ENCODE results near the gene TNS2. TPM values are rescaled to one million over a fixed set of nuclear protein-coding genes. Genes with fewer than 3 reads are reported as not detected.

Gene TNS2
- total and polyA plus RNA-seq, 2 of the 13 experiments (the other 11 are each of a cell fraction or from before 2014, with no cell fraction given) = 8.9 to 20.4 TPM

GRCh38 chr12:53059434-53060063, 9.7 kb downstream of the TNS2 start:
- Histone ChIP-seq H2AFZ (ENCODE audit: low read length) (no peak overlapping the region), H3K4me3 (replicated peaks in 1 of 3; ENCODE audit: insufficient read depth in 1 of 3, low read depth in 2 of 3, low read length in 3 of 3) (no peak overlapping the region), H3K36me3 (replicated peaks in 1 of 2; ENCODE audit: control insufficient read depth in 1 of 2, insufficient read depth in 2 of 2, low read length in 2 of 2) (peaks cover 0 to 16% of the 10 kb centered on the region in 2 experiments; a peak in 2 of 5 replicates), H3K4me2 (ENCODE audit: low read depth, low read length) (no peak overlapping the region), H3K9me3 (ENCODE audit: low read length) (no peaks in the 10 kb centered on the region), H3K27me3 (ENCODE audit: control insufficient read depth in 1 of 2, insufficient read depth in 2 of 2, low read length in 2 of 2) (no peaks in the 10 kb centered on the region), H3K79me2 (ENCODE audit: insufficient read depth, low read length) (no peaks in the 10 kb centered on the region), H3K9ac (ENCODE audit: insufficient read depth, low read depth, low read length) (no peak overlapping the region), H3K27ac (ENCODE audit: extremely low read length, insufficient read depth, low read length) (no peak overlapping the region), H4K20me1 (ENCODE audit: insufficient read depth, low read length) (no peaks in the 10 kb centered on the region), H3K4me1 (ENCODE audit: insufficient read depth, low read length) (peaks cover 25% of the 10 kb centered on the region)
- intact Hi-C loops (cut with micrococcal nuclease; ENCODE audit: unreplicated experiment) = no loop called here
- DNase-seq (ENCODE audit: low spot score) (no peak), FAIRE-seq (no peak), ATAC-seq (no peak)
- WGBS (ENCODE audit: low lambda C conversion rate) = 97% methylated on average over 11 of the region's 24 CpGs
- ChIA-PET CTCF (ENCODE audit: low intra/inter-chr PET ratio, low total read pairs) (no interaction called here), POLR2A (interaction anchor here (3.0 to 3.4 kb wide), 2 partner anchors 8 to 11 kb away, joined by 37 to 50 read pairs; partner anchors contain the start of gene TNS2)
- in situ Hi-C loops (cut with HindIII; ENCODE audit: extremely low pct_ligation_motif_present, low pct_unique_long_range_greater_than_20kb) = loop anchor here (5.0 kb wide), 2 partner anchors 43 to 133 kb away; partner anchors contain the start of gene SOAT2
- BruUV-seq (replicated peaks) = no TSS peak
- TF ChIP-seq MAFF (IDR thresholded peaks at IDR 0.05; ENCODE audit: low read depth, low read length) (no peak), ZNF75D (CRISPR knock-in tag; IDR thresholded peaks at IDR 0.05; ENCODE audit: borderline replicate concordance) (no peak), SPEN (CRISPR knock-in tag; IDR thresholded peaks at IDR 0.05; ENCODE audit: low read depth) (no peak), ZKSCAN5 (CRISPR knock-in tag; IDR thresholded peaks at IDR 0.05) (no peak), POLR2A (IDR thresholded peaks at IDR 0.05; ENCODE audit: insufficient read depth in 1 of 2, low read depth in 2 of 2, low read length in 2 of 2) (0 out of 4 replicates have a peak, but pooled peaks of 1 of the 2 experiments have one; percentile 25), SOX13 (IDR thresholded peaks at IDR 0.05) (no peak), SOX13 (CRISPR knock-in tag; conservative IDR thresholded peaks at IDR 0.05 in 1 of 2, IDR thresholded peaks at IDR 0.05 in 1 of 2) (no peak), ZNF136 (CRISPR knock-in tag; IDR thresholded peaks at IDR 0.05; ENCODE audit: low read depth) (no peak), RNF219 (CRISPR knock-in tag; IDR thresholded peaks at IDR 0.05) (no peak), CBX1 (IDR thresholded peaks at IDR 0.05; ENCODE audit: low read depth) (no peak), FOSL1 (CRISPR knock-in tag; IDR thresholded peaks at IDR 0.05; ENCODE audit: borderline replicate concordance) (no peak), ZNF431 (CRISPR knock-in tag; IDR thresholded peaks at IDR 0.05; ENCODE audit: borderline replicate concordance, low read depth) (no peak), AGO2 (optimal IDR thresholded peaks at IDR 0.05; ENCODE audit: low read depth, low read length) (no peak), KDM2A (CRISPR knock-in tag; IDR thresholded peaks at IDR 0.05; ENCODE audit: borderline replicate concordance, low read depth) (no peak), KDM1A (CRISPR knock-in tag; IDR thresholded peaks at IDR 0.05) (no peak), ZNF331 (CRISPR knock-in tag; IDR thresholded peaks at IDR 0.05) (no peak), KMT2A (CRISPR knock-in tag; IDR thresholded peaks at IDR 0.05) (no peak), ZNF3 (CRISPR knock-in tag; IDR thresholded peaks at IDR 0.05) (no peak)
- TF ChIP-seq, protein P1, sequence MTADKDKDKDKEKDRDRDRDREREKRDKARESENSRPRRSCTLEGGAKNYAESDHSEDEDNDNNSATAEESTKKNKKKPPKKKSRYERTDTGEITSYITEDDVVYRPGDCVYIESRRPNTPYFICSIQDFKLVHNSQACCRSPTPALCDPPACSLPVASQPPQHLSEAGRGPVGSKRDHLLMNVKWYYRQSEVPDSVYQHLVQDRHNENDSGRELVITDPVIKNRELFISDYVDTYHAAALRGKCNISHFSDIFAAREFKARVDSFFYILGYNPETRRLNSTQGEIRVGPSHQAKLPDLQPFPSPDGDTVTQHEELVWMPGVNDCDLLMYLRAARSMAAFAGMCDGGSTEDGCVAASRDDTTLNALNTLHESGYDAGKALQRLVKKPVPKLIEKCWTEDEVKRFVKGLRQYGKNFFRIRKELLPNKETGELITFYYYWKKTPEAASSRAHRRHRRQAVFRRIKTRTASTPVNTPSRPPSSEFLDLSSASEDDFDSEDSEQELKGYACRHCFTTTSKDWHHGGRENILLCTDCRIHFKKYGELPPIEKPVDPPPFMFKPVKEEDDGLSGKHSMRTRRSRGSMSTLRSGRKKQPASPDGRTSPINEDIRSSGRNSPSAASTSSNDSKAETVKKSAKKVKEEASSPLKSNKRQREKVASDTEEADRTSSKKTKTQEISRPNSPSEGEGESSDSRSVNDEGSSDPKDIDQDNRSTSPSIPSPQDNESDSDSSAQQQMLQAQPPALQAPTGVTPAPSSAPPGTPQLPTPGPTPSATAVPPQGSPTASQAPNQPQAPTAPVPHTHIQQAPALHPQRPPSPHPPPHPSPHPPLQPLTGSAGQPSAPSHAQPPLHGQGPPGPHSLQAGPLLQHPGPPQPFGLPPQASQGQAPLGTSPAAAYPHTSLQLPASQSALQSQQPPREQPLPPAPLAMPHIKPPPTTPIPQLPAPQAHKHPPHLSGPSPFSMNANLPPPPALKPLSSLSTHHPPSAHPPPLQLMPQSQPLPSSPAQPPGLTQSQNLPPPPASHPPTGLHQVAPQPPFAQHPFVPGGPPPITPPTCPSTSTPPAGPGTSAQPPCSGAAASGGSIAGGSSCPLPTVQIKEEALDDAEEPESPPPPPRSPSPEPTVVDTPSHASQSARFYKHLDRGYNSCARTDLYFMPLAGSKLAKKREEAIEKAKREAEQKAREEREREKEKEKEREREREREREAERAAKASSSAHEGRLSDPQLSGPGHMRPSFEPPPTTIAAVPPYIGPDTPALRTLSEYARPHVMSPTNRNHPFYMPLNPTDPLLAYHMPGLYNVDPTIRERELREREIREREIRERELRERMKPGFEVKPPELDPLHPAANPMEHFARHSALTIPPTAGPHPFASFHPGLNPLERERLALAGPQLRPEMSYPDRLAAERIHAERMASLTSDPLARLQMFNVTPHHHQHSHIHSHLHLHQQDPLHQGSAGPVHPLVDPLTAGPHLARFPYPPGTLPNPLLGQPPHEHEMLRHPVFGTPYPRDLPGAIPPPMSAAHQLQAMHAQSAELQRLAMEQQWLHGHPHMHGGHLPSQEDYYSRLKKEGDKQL (CRISPR knock-in tag; IDR thresholded peaks at IDR 0.05; ENCODE audit: low read depth) = no peak

Measured in HepG2 (cell line).